Neural progenitor cell (in vitro differentiated cells): Measurements from ENCODE around the gene GDF10.

Experiments used
- EZH2 ChIP-seq: fragments of 200-600 bp; sonication (generic); IDR thresholded peaks from 2 replicates; pipeline ENCODE4 v1.6.1; 2017; ENCODE audit warnings: antibody characterized with exemption, mild to moderate bottlenecking, moderate library complexity
- EZH2phosphoT487 ChIP-seq: fragments of 200-600 bp; sonication (generic); IDR thresholded peaks from 2 replicates; pipeline ENCODE4 v1.6.1; 2017; ENCODE audit warnings: antibody characterized with exemption
- TF ChIP-seq, protein P1 (sequence below): fragments of 200-600 bp; sonication (generic); IDR thresholded peaks from 2 replicates; pipeline ENCODE4 v1.5.1; 2017; ENCODE audit warnings: antibody characterized with exemption, mild to moderate bottlenecking

DNA sequence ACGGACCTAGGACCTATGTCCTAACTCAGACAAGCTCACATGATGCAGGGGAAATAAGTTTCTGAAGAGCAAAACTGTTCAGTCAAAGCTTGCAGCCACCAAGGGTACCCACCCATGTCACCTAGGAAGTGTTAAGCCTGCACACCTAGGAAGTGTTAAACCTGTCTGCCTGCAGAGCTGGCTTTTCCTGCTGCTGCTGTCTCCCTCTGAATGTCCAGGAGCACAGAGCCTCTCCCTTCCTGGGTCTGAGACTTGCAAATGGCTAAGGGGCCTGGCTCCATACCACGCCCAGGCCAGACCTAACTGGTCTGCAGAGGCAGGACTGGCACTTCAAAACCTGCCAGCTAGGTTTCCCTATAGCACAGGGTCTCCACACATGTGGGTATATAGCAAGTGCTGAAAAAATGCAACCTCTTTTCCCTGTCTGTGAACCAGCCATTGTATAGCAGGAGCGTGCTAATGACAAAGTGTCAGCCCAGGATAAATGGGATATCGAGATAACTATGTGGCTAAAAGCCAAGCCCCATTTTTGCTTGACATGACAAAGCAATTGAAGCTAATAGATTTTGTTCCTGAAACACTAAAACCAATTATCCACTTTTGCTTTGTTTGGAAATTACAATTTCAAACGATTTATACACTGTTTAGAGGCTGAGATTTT lies 23.8 kb downstream of the GDF10 start:
- TF ChIP-seq, protein P1, sequence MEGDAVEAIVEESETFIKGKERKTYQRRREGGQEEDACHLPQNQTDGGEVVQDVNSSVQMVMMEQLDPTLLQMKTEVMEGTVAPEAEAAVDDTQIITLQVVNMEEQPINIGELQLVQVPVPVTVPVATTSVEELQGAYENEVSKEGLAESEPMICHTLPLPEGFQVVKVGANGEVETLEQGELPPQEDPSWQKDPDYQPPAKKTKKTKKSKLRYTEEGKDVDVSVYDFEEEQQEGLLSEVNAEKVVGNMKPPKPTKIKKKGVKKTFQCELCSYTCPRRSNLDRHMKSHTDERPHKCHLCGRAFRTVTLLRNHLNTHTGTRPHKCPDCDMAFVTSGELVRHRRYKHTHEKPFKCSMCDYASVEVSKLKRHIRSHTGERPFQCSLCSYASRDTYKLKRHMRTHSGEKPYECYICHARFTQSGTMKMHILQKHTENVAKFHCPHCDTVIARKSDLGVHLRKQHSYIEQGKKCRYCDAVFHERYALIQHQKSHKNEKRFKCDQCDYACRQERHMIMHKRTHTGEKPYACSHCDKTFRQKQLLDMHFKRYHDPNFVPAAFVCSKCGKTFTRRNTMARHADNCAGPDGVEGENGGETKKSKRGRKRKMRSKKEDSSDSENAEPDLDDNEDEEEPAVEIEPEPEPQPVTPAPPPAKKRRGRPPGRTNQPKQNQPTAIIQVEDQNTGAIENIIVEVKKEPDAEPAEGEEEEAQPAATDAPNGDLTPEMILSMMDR, result no peak
- TF ChIP-seq EZH2phosphoT487, result no peak
- no peak for TF ChIP-seq EZH2
